Activated T-cell treated with anti-CD3 and anti-CD28 coated beads for 48 hours (primary cell): ENCODE data around the gene CHMP1B.
"Not testable (repeated sequence)": the region's sequence is repeated elsewhere in the genome, so short reads cannot be mapped to it uniquely, and the experiment has no call there.

ENCODE experiments used
- DNase-seq: peaks from one replicate; pipeline ENCODE4 v3.0.0-alpha.2; 2020; ENCODE audit warnings: low read depth

The CHMP1B gene

GRCh38 chr18:11840493-11840892 lies 10.7 kb upstream of the CHMP1B start:
- no peak for DNase-seq

- DNase-seq, result no peak
Observed at GRCh38 chr18:11842562-11842961, 8.7 kb upstream of the CHMP1B start.

- no peak for DNase-seq
Observed at GRCh38 chr18:11844436-11844835, 6.8 kb upstream of the CHMP1B start.

- no peak for DNase-seq
Observed at GRCh38 chr18:11845654-11846053, 5.6 kb upstream of the CHMP1B start.

- DNase-seq, result no peak
Observed at GRCh38 chr18:11847811-11848210, 3.4 kb upstream of the CHMP1B start.

GRCh38 chr18:11849279-11849678 lies 1.9 kb upstream of the CHMP1B start:
- DNase-seq, result no peak

- no peak for DNase-seq
Observed at GRCh38 chr18:11849841-11850634, 1.2 kb upstream of the CHMP1B start.

GRCh38 chr18:11850821-11851145 lies 430 bp upstream of the CHMP1B start:
- no peak for DNase-seq

GRCh38 chr18:11851806-11852337 lies 659 bp downstream of the CHMP1B start:
- no peak for DNase-seq

- DNase-seq, result not testable (repeated sequence)
Observed at GRCh38 chr18:11854554-11854953, 3.3 kb downstream of the CHMP1B start.

GRCh38 chr18:11857177-11857887 lies 6.1 kb downstream of the CHMP1B start:
- DNase-seq, result no peak

- no peak for DNase-seq
Observed at GRCh38 chr18:11859282-11859830, 8.1 kb downstream of the CHMP1B start.

GRCh38 chr18:11859903-11860407 lies 8.7 kb downstream of the CHMP1B start:
- DNase-seq, result no peak

GRCh38 chr18:11860594-11861450 lies 9.6 kb downstream of the CHMP1B start:
- DNase-seq, result no peak

GRCh38 chr18:11861583-11862288 lies 10.5 kb downstream of the CHMP1B start:
- no peak for DNase-seq

GRCh38 chr18:11862468-11863137 lies 11.4 kb downstream of the CHMP1B start:
- no peak for DNase-seq

- no peak for DNase-seq
Observed at GRCh38 chr18:11864471-11864870, 13.3 kb downstream of the CHMP1B start.

- DNase-seq, result no peak
Observed at GRCh38 chr18:11865071-11865470, 13.9 kb downstream of the CHMP1B start.

- DNase-seq, result no peak
Observed at GRCh38 chr18:11866329-11866728, 15.1 kb downstream of the CHMP1B start.

- DNase-seq, result no peak
Observed at GRCh38 chr18:11866764-11867163, 15.6 kb downstream of the CHMP1B start.

GRCh38 chr18:11868230-11868629 lies 17.0 kb downstream of the CHMP1B start:
- no peak for DNase-seq
